Activated CD4-positive, CD25-positive, alpha-beta regulatory T cell treated with anti-CD3 and anti-CD28 coated beads, Interleukin-2, amount 50 U/mL, for 16 hours (primary cell): Measurements from ENCODE around the gene BRF1.

Experiments used
- DNase-seq: peaks from one replicate; pipeline ENCODE4 v3.0.0-alpha.2; 2020; ENCODE audit warnings: low read depth, low spot score

Gene BRF1

GRCh38 chr14:105173901-105174894, 126.6 kb downstream of the BRF1 start:
- no peak for DNase-seq

GRCh38 chr14:105173145-105173544, 127.7 kb downstream of the BRF1 start:
- DNase-seq = no peak

DNA sequence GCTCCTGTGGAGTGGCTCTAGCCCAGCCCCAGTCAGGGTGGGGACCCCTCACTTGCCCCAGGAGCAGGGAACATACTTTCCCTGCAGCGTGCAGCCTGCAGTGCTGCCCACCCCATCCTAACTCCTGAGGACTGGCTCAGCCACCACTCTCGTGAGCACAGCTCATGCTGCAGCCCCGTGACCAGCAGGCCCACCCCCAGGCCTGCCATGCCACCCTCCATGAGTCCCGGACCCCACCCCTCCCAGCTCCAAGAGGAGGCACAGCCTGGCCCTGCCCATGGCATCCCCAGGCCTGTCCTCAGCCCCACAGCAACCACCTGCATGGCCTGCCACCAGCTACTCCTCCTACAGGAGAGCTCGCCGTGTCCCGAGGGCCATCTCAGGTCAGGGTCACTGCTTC, 128.3 kb downstream of the BRF1 start:
- no peak for DNase-seq

GRCh38 chr14:105171004-105171673, 129.7 kb downstream of the BRF1 start:
- DNase-seq = no peak

DNA sequence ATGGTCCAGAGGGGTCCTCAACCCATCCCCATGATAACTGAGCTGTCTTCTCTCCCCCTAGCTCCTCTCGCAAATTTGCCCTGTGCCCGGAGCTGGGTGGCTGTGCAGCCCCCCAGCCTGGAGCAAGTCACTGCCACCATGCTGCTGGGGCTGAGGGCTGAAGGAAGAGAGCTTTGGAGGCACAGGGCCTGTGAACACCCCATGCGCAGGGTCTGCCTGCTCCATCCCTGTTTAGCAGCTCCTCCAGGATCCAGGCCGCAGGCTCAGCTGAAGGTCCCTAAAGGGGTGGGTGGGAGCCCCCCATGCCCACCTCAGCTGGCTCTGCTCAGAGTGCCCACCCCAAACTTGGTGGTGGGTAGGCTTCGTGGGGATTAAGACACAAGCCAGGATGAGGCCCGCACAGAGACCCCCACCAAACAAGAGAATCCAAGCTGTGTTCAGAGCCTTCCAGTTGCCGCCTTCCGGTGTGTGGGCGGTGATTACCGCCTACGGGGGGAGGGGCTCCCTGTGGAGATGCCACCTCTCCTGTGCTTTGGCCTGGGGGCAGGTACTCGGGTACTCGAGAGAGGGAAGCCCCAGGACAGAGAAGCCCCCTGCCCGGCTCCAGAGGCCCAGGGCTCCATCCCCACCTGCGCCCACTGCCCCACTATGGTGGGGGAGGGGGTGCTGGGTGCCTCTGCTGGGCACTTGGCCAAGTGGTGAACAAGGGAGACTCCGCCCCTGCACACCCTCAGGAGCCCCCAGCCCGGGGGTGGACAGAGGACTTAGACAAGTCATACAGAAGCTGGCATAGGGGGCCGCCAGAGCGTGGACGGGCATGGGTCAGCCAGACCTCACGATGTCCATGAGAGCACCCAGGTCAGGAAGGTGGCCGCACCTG, 130.8 kb downstream of the BRF1 start:
- no peak for DNase-seq

- no peak for DNase-seq
Measured at GRCh38 chr14:105168979-105169507, 131.8 kb downstream of the BRF1 start.

DNA sequence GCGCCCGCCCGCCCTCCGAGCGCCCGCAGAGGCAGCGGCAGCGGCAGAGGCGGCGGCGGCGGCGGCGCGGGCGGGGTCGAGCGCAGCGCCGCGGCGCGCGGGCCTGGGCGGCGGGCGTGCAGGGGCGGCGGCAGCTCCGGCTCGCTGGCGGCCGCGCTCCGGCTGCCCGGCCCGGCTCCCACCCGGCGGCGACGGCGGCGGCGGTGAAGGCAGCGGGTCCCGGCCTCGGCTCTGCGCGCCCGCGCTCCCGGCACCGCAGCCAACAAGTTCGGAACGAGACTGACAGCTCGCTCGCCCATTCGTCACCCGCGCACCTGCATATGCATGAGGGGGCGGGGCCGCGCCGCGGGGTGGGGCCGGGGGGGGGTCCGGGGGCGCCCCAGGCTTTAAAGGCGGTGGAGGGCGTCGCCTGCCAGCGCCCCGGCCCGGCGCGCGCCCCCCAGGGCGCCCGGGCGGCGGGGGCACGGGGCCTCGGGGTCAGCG, 132.3 kb downstream of the BRF1 start, which contains the start of gene JAG2:
Gene JAG2, minus strand, starts transcription at position 281 of the 483 bp plus-strand sequence. CDS start 356 bp downstream, outside the sequence.
- peak; percentile 21 for DNase-seq

DNA sequence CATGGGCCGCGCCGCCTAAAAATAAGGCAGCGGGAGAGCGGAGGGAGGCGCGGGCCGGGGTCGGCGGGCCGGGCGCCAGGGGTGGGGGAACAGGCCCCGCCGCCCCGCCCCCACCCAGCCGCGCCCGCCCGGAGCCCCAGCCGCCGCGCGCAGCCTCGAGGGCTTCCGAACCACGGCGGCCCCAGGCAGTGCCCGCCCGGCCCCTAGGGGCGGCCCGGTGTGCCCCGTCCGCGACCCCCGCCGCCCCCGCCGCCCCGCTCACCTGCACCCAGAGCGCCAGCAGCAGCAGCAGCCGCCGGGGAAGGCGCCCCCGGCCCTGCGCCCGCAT, 132.7 kb downstream of the BRF1 start:
- DNase-seq = no peak

DNA sequence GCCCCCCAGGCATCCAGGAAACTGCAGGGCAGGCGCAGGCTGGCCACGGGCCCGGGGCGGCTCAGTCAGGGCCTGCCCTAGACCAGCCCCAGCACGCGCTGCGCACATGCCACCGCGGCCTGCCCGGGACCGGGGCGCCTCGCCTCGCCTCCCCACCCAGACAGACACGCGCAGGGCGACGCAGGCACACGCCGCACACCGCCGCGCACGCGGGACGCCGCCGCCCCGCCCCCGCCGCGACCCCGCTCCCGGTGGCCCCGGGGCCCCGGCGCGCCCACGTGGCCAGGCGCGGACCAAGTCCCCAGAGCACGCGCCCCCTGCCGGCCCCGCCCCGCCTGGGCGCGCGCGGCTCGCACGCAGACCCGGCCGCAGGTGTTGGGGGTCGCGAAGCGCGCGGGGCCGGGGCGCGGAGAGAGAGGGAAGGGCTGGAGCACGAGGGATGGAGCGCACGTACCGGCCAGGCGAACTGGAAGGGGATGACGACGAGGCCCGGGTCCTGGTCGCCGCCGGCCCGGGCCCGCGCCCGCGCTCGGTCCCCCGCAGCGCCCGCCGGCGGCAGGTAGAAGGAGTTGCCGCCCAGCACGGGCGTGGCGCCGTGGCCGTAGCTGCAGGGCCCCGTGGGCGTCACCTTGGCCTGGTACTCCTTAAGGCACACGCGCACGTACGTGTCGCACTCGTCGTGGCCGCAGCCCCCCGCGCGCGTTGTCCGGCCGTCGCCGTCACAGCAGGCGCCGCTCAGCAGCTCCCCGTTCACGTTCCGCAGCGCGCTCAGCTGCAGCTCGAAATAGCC, 133.3 kb downstream of the BRF1 start:
- no peak for DNase-seq

- DNase-seq = no peak
Measured at GRCh38 chr14:105166571-105167302, 134.1 kb downstream of the BRF1 start.

- no peak for DNase-seq
Measured at GRCh38 chr14:105165761-105166485, 134.9 kb downstream of the BRF1 start.

DNA sequence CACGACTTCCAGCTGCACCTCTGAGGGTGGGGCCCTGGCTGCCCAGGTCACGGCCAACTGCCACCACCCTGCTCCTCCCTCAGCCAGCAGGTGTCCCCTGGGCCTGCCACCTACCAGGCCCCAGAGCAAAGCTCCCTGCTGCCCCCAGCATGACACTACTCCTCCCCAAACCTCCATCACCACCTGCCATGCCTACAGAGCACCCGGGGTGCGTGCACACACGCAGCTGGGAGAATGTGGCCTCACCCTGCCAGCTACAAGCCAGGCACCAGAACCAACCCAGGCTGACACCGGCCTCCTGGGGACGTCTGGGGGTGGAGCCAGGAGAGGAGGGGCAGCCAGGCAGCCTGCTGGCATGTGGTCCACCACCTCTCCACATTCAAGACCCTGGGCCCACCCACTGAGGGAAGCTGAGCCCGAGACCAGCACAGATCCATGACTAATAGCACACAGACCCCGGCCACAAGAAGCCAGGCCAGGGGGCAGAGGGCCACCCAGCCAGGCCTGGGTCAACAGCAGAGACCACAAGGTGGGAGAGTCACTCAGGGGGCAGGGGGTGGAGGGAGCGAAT, 135.6 kb downstream of the BRF1 start:
- no peak for DNase-seq

- no peak for DNase-seq
Measured at GRCh38 chr14:105163040-105163742, 137.6 kb downstream of the BRF1 start.

GRCh38 chr14:105162669-105162979, 138.2 kb downstream of the BRF1 start:
- no peak for DNase-seq

GRCh38 chr14:105161964-105162668, 138.7 kb downstream of the BRF1 start:
- no peak for DNase-seq

- DNase-seq = no peak
Measured at GRCh38 chr14:105161309-105161708, 139.5 kb downstream of the BRF1 start.

DNA sequence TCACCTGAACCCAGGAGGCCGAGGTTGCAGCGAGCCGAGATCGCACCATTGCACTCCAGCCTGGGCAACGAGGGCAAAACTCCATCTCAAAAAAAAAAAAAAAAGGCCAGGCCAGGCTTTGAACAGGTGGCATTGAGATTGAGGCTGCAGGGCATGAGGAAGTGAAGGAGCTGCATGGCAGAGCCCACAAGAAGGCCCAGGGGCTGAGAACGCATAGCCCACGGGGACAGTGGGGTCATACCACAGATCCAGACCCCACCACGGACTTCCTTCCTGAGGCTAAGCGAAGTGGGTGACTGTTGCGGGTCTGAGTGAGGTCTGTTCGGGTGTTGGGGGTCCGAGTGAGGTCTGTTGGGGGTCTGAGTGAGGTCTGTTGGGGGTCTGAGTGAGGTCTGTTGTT, 140.0 kb downstream of the BRF1 start:
- no peak for DNase-seq

DNA sequence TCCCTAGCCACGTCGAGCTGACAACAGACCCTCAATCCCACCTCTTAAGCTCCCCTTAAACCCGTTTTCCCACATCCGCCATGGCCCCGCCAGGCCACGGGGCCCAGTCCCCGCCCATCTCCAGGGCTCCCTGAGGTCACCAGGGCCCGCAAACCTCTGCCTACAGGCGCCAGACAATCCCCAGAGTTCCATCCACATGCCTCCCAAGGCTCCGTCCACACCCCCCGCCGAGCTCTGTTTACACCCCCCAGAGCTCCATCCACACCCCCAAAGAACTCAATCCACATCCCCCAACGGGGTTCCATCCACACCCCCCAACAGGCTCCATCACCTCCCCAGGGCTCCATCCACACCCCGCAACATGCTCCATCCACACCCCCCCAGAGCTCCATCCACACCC, 141.5 kb downstream of the BRF1 start:
- DNase-seq = no peak
